Keratinocyte (primary cell): ENCODE data around the gene MTIF2.

ENCODE experiments used
- EZH2 ChIP-seq: IDR thresholded peaks from one replicate; pipeline ENCODE4 v1.6.1; 2012; ENCODE audit warnings: inconsistent platforms, mild to moderate bottlenecking, low read length, moderate library complexity
- TF ChIP-seq, protein P1 (sequence below), 3 experiments: IDR thresholded peaks in 1 of 3; conservative IDR thresholded peaks in 1 of 3; optimal IDR thresholded peaks in 1 of 3; 2 replicates in 2 of 3; 3 replicates in 1 of 3; pipeline versions ENCODE3 to v1.5.1; 2011; ENCODE audit warnings: low read length in 3 of 3, mild to moderate bottlenecking in 3 of 3, moderate library complexity in 2 of 3, control low read depth in 1 of 3, inconsistent platforms in 1 of 3; ENCODE audit not compliant: insufficient read depth in 2 of 3; ENCODE audit errors: extremely low read depth in 1 of 3

DNA sequence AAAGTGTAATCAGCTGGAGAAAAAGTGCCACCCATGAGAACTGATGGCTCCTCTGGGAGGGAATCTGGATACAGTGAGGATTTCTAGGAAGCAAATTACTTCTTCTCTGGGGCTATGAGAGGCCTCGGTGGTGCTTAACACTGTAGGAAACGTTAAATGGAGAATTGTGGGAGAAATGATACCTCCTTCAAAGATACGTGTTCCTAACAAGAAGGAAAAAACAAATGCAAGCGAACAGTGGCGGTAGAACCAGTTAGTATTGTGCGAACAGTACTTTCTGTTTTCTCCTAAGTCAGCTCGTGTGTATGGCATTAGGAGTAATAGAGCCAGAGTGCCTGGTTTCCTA lies 587 bp upstream of the MTIF2 start:
- TF ChIP-seq, protein P1, sequence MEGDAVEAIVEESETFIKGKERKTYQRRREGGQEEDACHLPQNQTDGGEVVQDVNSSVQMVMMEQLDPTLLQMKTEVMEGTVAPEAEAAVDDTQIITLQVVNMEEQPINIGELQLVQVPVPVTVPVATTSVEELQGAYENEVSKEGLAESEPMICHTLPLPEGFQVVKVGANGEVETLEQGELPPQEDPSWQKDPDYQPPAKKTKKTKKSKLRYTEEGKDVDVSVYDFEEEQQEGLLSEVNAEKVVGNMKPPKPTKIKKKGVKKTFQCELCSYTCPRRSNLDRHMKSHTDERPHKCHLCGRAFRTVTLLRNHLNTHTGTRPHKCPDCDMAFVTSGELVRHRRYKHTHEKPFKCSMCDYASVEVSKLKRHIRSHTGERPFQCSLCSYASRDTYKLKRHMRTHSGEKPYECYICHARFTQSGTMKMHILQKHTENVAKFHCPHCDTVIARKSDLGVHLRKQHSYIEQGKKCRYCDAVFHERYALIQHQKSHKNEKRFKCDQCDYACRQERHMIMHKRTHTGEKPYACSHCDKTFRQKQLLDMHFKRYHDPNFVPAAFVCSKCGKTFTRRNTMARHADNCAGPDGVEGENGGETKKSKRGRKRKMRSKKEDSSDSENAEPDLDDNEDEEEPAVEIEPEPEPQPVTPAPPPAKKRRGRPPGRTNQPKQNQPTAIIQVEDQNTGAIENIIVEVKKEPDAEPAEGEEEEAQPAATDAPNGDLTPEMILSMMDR (optimal IDR thresholded peaks at IDR 0.05 in 1 of 3, IDR thresholded peaks at IDR 0.05 in 1 of 3, conservative IDR thresholded peaks at IDR 0.05 in 1 of 3; ENCODE audit: extremely low read depth in 1 of 3, insufficient read depth in 2 of 3, low read length in 3 of 3): no peak
- no peak for TF ChIP-seq EZH2
